Sigmoid colon (tissue), 7 donors: Measurements from ENCODE around the gene SAFB. TPM values are rescaled to one million over a fixed set of nuclear protein-coding genes. Genes with fewer than 3 reads are reported as not detected.

Source experiments
- DNase-seq: peaks from one replicate; pipeline ENCODE4 v3.0.0-alpha.2; 2019
- H3K27ac ChIP-seq, 4 donors: fragments of 200-600 bp; sonication (generic); one replicate each; pipeline ENCODE4 v1.5.1; 2016 to 2019; ENCODE audit warnings: mild to moderate bottlenecking in 1 of 4
- H3K27me3 ChIP-seq, 3 donors: fragments of 200-600 bp; sonication (generic); one replicate each; pipeline ENCODE4 v1.5.1; 2019; ENCODE audit warnings: mild to moderate bottlenecking in 1 of 3
- H3K36me3 ChIP-seq, 4 donors: fragments of 200-600 bp; sonication (generic); one replicate each; pipeline ENCODE4 v1.5.1; 2016 to 2019
- H3K4me1 ChIP-seq, 4 donors: fragments of 200-600 bp; sonication (generic); one replicate each; pipeline ENCODE4 v1.5.1; 2017 to 2019
- H3K4me3 ChIP-seq, 4 donors: fragments of 200-600 bp; sonication (generic); one replicate each; pipeline ENCODE4 v1.5.1; 2017 to 2019; ENCODE audit warnings: mild to moderate bottlenecking in 2 of 4, moderate library complexity in 1 of 4
- H3K9me3 ChIP-seq, 4 donors: fragments of 200-600 bp in 3 of 4; sonication (generic) in 3 of 4; one replicate each; pipeline versions ENCODE4 v1.5.1 to v1.6.1; 2013 to 2019
- EP300 ChIP-seq, 4 donors: sonication (generic); formaldehyde crosslinking; IDR thresholded peaks; one replicate each; pipeline ENCODE4 v1.6.1; 2017; ENCODE audit warnings: antibody characterized with exemption in 4 of 4
- POLR2A ChIP-seq, 2 donors: fragments of 450-650 bp; IDR thresholded peaks; one replicate each; pipeline ENCODE4 v1.6.1; 2016; ENCODE audit warnings: antibody characterized with exemption in 2 of 2, mild to moderate bottlenecking in 2 of 2, moderate library complexity in 2 of 2
- POLR2AphosphoS5 ChIP-seq, 4 donors: sonication (generic); formaldehyde crosslinking; IDR thresholded peaks; one replicate each; pipeline ENCODE4 v1.6.1; 2017; ENCODE audit warnings: antibody characterized with exemption in 4 of 4
- WGBS, 2 donors: extraction: QIAGEN DNeasy Blood & Tissue Kit; methylation state at CpG; one replicate each; pipeline ENCODE4 v1.1.7; 2013; 5-methylcytosine and 5-hydroxymethylcytosine counted together
- intact Hi-C: fragments of 100-400 bp; cut with DNase I; formaldehyde crosslinking; loops from one replicate; pipeline ENCODE4 v1.15.1; 2023
- polyA plus RNA-seq, 3 donors: library from polyadenylated mRNA; stranded (reverse); fragments of 200-250 nt; gene quantifications; one replicate each; pipeline ENCODE4 v1.2.3, GENCODE V29; 2013
- total RNA-seq, 4 donors: library from RNA; depleted of rRNA; stranded (reverse); fragments of >200 nt; gene quantifications; one replicate each; pipeline ENCODE4 v1.1.0, GENCODE V29; 2016
- TF ChIP-seq, protein P1 (sequence below), 4 experiments: fragments of 450-650 bp in 3 of 4; fragments of 200-600 bp in 1 of 4; IDR thresholded peaks; one replicate each; pipeline ENCODE4 v1.5.1; 2016 to 2019; ENCODE audit warnings: antibody characterized with exemption in 4 of 4, mild to moderate bottlenecking in 3 of 4, moderate library complexity in 2 of 4
- donor health status: healthy with polysubstance abuse.
- donor health status: Bipolar disorder and iron deficiency.
- donor health status: healthy.

SAFB gene
- 10 to 100 TPM; 48.9 to 75.9 (median 60.4) TPM for total RNA-seq
- 10 to 100 TPM; 25.7 to 64.1 (median 30.6) TPM for polyA plus RNA-seq

DNA sequence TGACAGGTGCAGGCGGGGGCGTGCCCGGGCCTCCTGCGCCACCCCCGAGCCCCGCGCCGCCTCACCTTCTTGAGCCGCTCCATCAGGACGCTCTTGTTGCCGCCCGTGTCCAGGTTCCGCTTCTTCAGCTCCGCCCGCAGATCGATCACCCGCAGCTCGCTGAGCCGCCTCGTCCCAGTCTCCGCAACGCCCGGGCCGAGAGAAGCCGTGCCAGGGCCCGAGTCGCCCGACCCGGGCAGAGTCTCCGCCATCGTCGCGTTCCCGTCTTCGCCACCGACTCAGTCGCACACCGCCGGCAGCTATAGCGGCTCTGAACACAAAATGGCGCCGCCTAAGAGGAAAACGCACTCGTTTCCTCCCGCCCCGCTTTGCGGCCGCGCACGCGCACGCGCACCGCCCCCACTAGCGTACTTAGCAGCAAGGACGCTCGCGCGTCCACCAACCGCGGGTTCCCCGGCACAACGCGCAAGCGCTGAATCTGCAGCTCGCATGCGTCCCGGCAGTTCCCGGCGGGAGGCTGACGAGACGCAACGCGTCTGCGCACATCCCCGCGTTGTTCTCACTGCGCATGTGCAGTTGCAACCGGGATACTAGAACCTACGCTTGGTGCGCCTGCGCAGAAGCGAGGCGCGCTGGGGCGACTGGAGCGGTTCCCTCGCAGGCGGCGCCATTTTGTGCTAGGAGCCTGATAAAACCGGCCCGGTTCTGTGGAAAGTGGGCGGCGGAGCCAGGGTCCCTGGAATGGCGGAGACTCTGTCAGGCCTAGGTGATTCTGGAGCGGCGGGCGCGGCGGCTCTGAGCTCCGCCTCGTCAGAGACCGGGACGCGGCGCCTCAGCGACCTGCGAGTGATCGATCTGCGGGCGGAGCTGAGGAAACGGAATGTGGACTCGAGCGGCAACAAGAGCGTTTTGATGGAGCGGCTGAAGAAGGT lies at the start of gene SAFB, which contains the start of gene SAFB2:
Gene SAFB (plus strand): TSS at position 619 of the 932 bp plus-strand sequence. CDS start 123 bp downstream, at position 742.
Gene SAFB2 (minus strand): TSS at position 312 of the 932 bp plus-strand sequence. CDS start 61 bp downstream, at position 251.
- Histone ChIP-seq H3K27ac (peak within 1 kb of the TSS; percentile 95 to 99 (median 98)), H3K36me3 (peaks cover 13 to 54% (median 26%) of the 10 kb centered on the region in 4 donors), H3K27me3 (no peaks in the 10 kb centered on the region), H3K4me3 (peak within 1 kb of the TSS; percentile 78 to 95 (median 88)), H3K9me3 (no peaks in the 10 kb centered on the region), H3K4me1 (peaks cover 0 to 72% (median 67%) of the 10 kb centered on the region in 4 donors)
- WGBS, 2 donors, result 0% methylated on average over 116 of the region's 116 CpGs
- DNase-seq, result peak; percentile 100
- TF ChIP-seq EP300 (IDR thresholded peaks at IDR 0.05) (peak in 1 of 4 donors; percentile 14), POLR2AphosphoS5 (IDR thresholded peaks at IDR 0.05) (peak; percentile 99), POLR2A (IDR thresholded peaks at IDR 0.05) (peak; percentile 95 to 96)
- TF ChIP-seq, protein P1, sequence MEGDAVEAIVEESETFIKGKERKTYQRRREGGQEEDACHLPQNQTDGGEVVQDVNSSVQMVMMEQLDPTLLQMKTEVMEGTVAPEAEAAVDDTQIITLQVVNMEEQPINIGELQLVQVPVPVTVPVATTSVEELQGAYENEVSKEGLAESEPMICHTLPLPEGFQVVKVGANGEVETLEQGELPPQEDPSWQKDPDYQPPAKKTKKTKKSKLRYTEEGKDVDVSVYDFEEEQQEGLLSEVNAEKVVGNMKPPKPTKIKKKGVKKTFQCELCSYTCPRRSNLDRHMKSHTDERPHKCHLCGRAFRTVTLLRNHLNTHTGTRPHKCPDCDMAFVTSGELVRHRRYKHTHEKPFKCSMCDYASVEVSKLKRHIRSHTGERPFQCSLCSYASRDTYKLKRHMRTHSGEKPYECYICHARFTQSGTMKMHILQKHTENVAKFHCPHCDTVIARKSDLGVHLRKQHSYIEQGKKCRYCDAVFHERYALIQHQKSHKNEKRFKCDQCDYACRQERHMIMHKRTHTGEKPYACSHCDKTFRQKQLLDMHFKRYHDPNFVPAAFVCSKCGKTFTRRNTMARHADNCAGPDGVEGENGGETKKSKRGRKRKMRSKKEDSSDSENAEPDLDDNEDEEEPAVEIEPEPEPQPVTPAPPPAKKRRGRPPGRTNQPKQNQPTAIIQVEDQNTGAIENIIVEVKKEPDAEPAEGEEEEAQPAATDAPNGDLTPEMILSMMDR (IDR thresholded peaks at IDR 0.05), result no peak
- intact Hi-C loops, result loop anchor here (2.0 to 5.0 kb wide), 3 partner anchors 58 to 170 kb away; partner anchors contain the start of genes DUS3L, HSD11B1L, MICOS13 and RPL36

DNA sequence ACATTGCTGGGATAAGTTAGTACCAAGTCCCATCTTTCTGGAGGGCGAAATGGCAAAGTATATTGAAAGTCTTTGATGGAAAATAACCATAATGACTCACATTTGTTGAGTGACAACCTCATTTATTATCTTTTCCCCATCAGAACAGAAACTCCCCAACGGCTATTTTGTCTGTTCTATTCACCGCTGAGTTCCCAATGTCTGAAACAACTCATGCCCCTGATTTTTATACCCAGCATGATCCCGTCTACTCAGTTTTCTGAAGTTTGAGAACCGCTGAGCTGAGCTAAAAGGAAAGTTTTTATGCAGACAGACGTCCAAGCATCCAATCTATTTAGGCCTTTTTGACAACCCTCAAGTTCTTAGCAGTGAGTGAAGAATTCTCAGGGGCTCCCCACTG lies 47.3 kb upstream of the SAFB start:
- H3K4me1 ChIP-seq, result peaks cover 0 to 15% (median 6%) of the 10 kb centered on the region in 4 donors
- intact Hi-C loops, result loop anchor here (5.0 to 10.0 kb wide), 2 partner anchors 351 to 528 kb away; no protein-coding TSS in a partner anchor
- H3K9me3 ChIP-seq, result no peaks in the 10 kb centered on the region
- 88 to 90% methylated on average over 6 of the region's 6 CpGs for WGBS, 2 donors
- H3K27ac ChIP-seq, result no peak overlapping the region
- no peak for TF ChIP-seq POLR2A (IDR thresholded peaks at IDR 0.05)
- no peak for TF ChIP-seq EP300 (IDR thresholded peaks at IDR 0.05)
- TF ChIP-seq POLR2AphosphoS5 (IDR thresholded peaks at IDR 0.05), result no peak
- TF ChIP-seq, protein P1 (IDR thresholded peaks at IDR 0.05), result no peak
- DNase-seq, result no peak
- no peak overlapping the region for H3K4me3 ChIP-seq
- no peaks in the 10 kb centered on the region for H3K27me3 ChIP-seq
- H3K36me3 ChIP-seq, result no peaks in the 10 kb centered on the region

DNA sequence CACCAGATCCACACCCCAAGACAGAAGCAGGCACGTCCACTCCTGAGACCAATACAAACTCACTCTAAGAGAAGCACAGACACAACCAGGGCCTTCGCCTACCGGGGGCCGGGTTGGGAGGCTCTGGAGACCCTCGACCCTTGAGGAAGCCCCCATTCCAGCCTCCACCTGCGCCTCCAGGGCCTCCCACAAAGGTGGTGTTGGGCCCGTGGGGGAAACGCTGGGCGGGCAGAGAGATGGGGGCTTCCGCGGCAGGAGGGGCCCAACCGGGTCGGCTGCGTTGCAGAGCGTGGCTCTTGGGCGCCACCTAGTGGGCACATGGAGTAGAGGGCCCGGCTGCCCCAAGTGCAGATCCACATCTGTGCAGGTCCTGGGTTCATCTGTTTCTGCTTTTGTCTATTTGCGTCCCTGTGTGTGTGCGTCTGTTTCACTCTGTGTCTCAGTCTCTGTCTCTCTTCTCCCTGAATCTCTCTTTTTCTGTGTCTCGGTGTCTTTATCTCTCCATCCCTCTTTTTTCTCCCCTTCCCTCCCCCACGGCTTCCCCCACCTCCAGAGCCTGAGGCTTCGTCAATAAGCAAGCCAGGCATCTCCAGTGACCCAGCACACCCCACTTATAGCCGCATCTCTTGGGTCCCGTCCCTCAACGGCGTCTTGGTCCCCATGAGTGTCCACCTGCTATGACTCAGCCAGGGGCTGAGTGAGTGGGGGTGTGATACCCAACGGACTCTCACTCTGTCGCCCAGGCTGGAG lies 44.6 kb upstream of the SAFB start:
- intact Hi-C loops, result loop anchor here (5.0 to 10.0 kb wide), 2 partner anchors 353 to 531 kb away; no protein-coding TSS in a partner anchor
- Histone ChIP-seq H3K27ac (no peak overlapping the region), H3K27me3 (no peaks in the 10 kb centered on the region), H3K9me3 (no peaks in the 10 kb centered on the region), H3K4me1 (peaks cover 0 to 16% (median 6%) of the 10 kb centered on the region in 4 donors), H3K4me3 (no peak overlapping the region), H3K36me3 (peaks cover 0 to 16% (median 5%) of the 10 kb centered on the region in 4 donors)
- peak; percentile 74 for DNase-seq
- 17 to 25% methylated on average over 28 of the region's 28 CpGs for WGBS, 2 donors
- TF ChIP-seq, protein P1 (IDR thresholded peaks at IDR 0.05), result peak; percentile 80 to 100 (median 94)
- TF ChIP-seq POLR2AphosphoS5 (IDR thresholded peaks at IDR 0.05) (peak in 1 of 4 donors; percentile 23), POLR2A (IDR thresholded peaks at IDR 0.05) (no peak), EP300 (IDR thresholded peaks at IDR 0.05) (no peak)

DNA sequence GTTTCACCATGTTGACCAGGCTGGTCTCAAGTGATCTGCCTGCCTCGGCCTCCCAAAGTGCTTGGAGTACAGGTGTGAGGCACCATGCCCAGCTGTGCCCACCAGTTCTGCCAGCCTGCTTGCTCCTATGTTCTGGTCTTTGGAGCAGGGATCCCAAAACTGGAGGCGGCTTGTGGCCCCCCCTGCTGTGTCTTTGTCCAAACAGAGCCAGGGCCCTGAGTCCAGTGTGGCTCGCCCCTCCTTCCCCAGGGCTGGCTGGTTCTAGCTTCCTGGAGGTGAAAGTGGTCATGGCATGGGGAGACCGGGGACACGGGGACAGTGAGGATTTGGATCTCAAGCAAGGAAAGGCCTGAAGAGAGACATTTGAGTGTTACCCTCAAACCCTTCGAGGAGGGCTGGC lies 43.6 kb upstream of the SAFB start:
- H3K27me3 ChIP-seq, result no peaks in the 10 kb centered on the region
- H3K27ac ChIP-seq, result no peak overlapping the region
- TF ChIP-seq, protein P1 (IDR thresholded peaks at IDR 0.05), result no peak
- no peak for TF ChIP-seq POLR2A (IDR thresholded peaks at IDR 0.05)
- TF ChIP-seq POLR2AphosphoS5 (IDR thresholded peaks at IDR 0.05), result no peak
- TF ChIP-seq EP300 (IDR thresholded peaks at IDR 0.05), result no peak
- intact Hi-C loops, result loop anchor here (5.0 to 10.0 kb wide), 2 partner anchors 354 to 532 kb away; no protein-coding TSS in a partner anchor
- 91 to 95% methylated on average over 6 of the region's 6 CpGs for WGBS, 2 donors
- no peaks in the 10 kb centered on the region for H3K9me3 ChIP-seq
- no peak overlapping the region for H3K4me3 ChIP-seq
- DNase-seq, result no peak
- peaks cover 0 to 16% (median 6%) of the 10 kb centered on the region in 4 donors for H3K4me1 ChIP-seq
- H3K36me3 ChIP-seq, result peaks cover 0 to 16% (median 5%) of the 10 kb centered on the region in 4 donors
